ENCODE measurements around the gene TIMM21.

The TIMM21 gene

GRCh38 chr18:74148543-74149070, 284 bp downstream of the TIMM21 start:
- DNase-seq (ENCODE audit: low spot score): no peak

DNA sequence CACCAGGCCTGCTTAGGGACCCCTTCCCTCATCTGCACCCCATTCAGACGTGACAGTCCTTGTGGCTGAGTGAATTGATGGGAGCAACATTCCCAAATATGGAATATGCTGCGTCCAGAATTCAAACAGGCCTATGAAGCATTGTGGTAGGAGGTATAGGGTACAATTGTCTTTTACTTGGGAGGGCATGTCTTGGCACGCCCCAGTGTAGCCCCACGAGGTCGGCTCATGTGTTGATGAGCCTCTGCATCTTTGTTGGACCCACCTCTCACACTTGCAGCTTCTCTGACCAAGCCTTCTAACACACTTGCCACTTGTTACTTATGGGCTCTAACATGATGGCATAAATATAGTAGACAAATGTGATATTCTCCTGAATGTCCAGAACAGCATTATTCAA, 1.6 kb downstream of the TIMM21 start:
- DNase-seq (ENCODE audit: low spot score): no peak

GRCh38 chr18:74152270-74152669, 3.9 kb downstream of the TIMM21 start:
- no peak for DNase-seq (ENCODE audit: low spot score)

- no peak for DNase-seq (ENCODE audit: low spot score)
These were observed 4.5 kb downstream of the TIMM21 start for GRCh38 chr18:74152857-74153256.

DNA sequence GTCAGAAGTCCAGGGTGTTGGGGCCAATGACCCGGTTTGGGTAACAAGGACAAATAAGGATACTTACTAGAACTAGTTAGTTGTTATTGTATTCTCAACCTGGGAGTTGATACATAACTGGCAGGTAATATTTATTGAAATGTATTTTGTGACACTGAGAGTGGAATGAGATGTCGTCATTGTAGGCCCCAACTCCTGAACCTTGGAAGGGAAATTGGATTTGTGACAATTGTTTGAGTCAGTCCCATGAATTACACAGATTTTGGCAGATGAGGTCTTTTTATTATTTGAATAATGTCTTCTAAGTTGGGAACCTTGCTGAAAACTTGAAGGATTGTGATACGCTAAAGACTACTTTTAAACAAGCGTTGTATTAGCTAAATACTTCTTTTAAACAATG, 5.1 kb downstream of the TIMM21 start:
- DNase-seq (ENCODE audit: low spot score): no peak

DNA sequence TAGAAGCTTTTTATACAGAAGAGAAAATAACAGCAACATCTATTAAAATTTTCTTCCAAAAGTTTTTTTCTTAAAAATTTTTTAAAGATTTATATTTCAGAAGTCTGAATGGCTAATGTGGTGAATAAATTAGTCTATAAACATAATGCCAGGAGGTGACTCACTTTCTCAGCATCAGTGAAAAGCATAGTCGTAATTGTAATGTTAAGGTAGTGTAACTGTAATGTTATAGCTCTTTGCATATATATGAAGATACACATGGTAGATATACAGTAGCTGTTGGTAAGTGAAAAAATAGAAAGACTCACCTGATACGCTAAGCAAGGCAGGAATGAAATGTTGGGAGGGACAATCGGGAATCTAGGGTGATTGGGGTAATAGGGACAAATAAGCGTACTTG, 5.5 kb downstream of the TIMM21 start:
- DNase-seq (ENCODE audit: low spot score): no peak

- no peak for DNase-seq (ENCODE audit: low spot score)
These were observed 6.4 kb downstream of the TIMM21 start for GRCh38 chr18:74154716-74155115.

- no peak for DNase-seq (ENCODE audit: low spot score)
These were observed 7.0 kb downstream of the TIMM21 start for GRCh38 chr18:74155276-74155675.

DNA sequence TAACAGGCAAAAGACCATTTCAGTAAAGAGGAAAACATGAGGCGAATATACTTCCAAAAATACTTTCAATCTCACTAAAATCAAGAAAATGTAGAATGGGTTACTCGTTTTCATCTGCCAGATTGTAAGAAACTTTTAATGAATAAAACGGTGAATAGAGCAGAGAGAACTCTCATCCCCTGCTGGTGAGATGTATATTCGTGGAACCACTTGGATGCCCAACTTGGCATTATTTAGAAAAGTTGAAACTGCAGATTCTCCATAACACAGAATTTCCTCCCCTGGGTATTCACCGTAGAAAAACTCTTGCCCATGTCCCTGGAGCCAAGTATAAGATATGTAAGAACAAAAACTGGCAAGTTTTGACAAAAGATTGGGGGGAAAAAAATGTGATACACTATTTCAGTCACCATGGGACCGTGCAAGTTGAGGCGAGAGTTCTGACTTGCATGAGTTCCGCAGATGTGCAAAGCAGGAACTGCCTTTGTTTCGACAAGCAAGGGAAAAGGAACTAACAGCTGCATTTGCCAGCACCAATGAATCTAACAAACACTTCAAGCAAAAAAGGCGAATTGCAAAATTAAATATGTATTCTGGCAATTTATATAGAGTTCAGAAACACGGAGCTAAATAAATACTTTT, 14.8 kb downstream of the TIMM21 start:
- no peak for DNase-seq (ENCODE audit: low spot score)

GRCh38 chr18:74166386-74166785, 18.1 kb downstream of the TIMM21 start:
- DNase-seq (ENCODE audit: low spot score): no peak

DNA sequence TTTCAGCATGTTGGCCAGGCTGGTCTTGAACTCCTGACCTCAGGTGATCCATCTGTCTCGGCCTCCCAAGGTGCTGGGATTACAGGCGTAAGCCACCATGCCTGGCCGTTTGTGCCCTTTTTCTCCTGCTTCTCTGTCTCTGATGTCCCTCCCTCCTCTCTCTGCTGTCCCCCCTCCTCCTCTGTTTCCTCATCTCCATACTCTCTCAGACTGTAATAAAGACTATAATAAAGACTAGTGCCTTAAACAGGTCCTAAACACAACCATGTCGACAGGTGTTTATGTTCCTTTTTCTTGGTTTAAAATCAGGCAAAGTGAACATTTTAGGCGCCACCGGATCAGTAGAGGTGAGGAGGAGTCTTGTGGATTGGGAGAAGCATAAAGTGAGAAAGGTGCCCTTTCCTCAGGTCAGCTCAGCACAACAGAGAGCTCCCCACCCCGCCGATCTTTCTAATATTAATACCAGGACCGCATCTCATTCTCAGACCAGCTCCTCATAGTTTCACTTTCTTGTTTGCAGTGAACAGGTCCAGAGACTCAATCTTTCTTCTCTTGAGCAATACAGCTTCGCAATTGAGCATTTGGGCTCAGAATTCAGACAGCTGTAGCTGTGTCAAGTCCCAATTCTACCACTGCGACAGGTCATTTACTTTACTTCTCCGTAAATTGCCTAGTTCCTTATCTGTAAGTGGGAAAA, 23.7 kb downstream of the TIMM21 start:
- DNase-seq (ENCODE audit: low spot score): no peak

DNA sequence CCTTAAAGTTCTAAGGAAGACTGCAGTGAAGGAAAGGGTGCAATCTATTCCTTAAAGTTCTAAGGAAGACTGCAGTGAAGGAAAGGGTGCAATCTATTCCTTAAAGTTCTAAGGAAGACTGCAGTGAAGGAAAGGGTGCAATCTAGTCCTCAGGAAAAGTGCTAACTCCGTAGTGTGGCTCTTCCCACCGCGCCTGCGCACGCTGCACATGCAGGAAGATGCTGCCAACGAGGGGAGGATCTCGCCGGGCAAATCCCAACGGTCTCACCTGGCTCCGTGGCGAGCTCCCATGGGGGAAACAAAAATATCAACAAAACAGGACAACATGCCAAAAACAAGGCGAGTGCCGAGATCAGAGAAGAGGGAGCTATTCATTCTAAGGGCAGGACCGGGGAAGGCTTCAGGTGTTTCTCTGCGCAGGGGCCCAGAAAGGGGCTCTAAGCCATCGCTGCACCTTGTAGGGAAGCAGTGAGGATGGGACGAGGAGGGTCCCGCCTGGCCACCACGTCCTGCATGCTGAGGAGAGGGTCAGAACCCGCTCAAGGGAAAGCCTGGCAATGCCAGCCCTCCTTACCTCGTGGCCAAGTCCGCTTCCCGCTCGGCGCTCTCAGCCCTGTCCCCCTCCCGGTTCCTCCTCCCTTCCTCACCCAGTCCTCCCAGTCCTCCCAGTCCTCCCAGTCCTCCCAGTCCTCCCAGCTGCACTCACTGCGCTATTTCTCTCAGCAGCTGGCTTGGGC, 24.5 kb downstream of the TIMM21 start:
- no peak for DNase-seq (ENCODE audit: low spot score)

DNA sequence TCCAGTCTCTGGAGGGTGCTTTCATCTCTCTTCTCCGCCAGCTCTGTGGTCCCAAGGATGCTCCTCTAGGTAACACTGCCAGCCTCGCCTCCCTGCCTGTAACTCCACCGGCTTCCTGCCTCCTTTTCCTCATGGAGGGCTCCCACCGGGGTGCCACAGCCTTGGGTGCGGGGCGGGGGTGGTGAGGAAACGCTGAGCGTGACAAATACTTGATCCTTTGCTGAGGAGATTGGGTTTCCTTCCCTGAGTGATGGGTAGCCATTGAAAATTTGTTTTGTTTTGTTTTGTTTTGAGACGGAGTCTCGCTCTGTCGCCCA, 25.1 kb downstream of the TIMM21 start:
- DNase-seq (ENCODE audit: low spot score): no peak

GRCh38 chr18:74175658-74176057, 27.3 kb downstream of the TIMM21 start:
- no peak for DNase-seq (ENCODE audit: low spot score)

GRCh38 chr18:74178884-74179283, 30.6 kb downstream of the TIMM21 start:
- no peak for DNase-seq (ENCODE audit: low spot score)

GRCh38 chr18:74179623-74180199, 31.4 kb downstream of the TIMM21 start:
- DNase-seq (ENCODE audit: low spot score): no peak

- no peak for DNase-seq (ENCODE audit: low spot score)
These were observed 34.0 kb downstream of the TIMM21 start for GRCh38 chr18:74182335-74182734.

- no peak for DNase-seq (ENCODE audit: low spot score)
These were observed 34.8 kb downstream of the TIMM21 start for GRCh38 chr18:74183130-74183529.

GRCh38 chr18:74184875-74185274, 36.6 kb downstream of the TIMM21 start:
- no peak for DNase-seq (ENCODE audit: low spot score)

GRCh38 chr18:74185860-74186259, 37.5 kb downstream of the TIMM21 start:
- DNase-seq (ENCODE audit: low spot score): no peak

GRCh38 chr18:74186661-74187060, 38.3 kb downstream of the TIMM21 start:
- no peak for DNase-seq (ENCODE audit: low spot score)

DNA sequence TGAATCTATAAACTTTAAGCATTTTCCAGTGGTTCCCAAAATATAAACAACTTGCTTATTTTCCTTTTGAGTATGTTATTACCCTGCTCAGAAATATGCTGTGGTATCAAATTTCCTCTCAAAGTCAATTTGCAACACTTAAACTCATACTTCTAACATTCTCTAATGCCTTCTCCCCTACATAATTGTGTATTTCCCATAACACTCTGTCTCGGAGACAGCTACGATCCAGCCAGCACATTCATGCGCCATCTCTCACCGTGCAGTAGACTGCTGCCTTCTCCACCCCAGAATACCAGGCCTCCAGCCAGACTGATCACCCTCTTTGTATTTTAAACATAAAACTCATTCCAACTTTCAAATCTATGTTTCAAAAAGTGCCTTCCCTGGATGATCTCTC, 41.8 kb downstream of the TIMM21 start:
- no peak for DNase-seq (ENCODE audit: low spot score)

DNA sequence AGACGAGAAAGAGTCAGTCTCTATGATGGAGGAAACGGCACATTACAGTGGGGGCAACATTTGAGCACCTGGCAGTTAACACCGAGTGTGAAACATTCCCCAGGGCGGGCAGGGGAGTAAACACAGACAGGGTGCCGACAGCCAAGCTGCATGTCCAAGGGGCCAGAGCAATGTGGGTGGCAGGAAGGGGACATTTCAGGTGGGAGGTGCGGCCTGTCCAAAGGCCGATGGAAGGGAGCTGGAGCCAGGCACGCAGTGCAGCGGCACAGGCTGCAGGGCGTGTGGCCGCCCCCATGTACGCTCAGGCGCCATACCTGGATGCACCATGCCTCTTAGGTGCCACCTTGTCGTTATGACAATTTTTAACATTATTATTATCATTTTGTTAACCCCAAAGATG, 43.3 kb downstream of the TIMM21 start:
- no peak for DNase-seq (ENCODE audit: low spot score)
